Measurements from ENCODE around the gene ASTN2.

- TF ChIP-seq TAF1 (IDR thresholded peaks at IDR 0.05; ENCODE audit: borderline replicate concordance, insufficient read depth, low read length) = no peak
- no peak for TF ChIP-seq POLR2AphosphoS5 (IDR thresholded peaks at IDR 0.05; ENCODE audit: low read depth, low read length)
- no peak for TF ChIP-seq SIN3A (IDR thresholded peaks at IDR 0.05; ENCODE audit: borderline replicate concordance, insufficient read depth, low read length)
These were observed 509.7 kb downstream of the ASTN2 start for GRCh38 chr9:116905171-116905588.

All from PFSK-1 (cell line).